ENCODE measurements around the gene STK39.

DNA sequence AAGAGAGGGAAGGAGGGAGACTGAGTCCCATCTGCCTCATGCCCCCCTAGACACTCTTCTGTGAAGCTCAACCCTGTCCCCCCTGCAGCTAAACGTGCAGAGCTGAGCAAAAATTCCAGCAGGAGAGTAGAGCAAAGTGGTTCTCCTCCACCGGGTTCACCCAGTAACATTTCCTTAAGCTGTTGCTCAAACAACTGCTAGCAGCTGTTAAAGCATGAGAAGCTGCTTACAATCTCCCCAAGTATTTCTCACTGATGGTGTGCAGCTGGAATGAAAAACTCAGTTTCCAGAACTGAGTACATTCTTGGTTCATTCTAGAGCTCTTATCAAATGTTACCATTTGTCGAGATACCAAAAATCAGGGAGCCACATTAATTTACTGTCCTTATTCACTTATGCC lies 92.3 kb downstream of the STK39 start:
- TF ChIP-seq POLR2A (conservative IDR thresholded peaks at IDR 0.05) = no peak
- TF ChIP-seq, protein P1, sequence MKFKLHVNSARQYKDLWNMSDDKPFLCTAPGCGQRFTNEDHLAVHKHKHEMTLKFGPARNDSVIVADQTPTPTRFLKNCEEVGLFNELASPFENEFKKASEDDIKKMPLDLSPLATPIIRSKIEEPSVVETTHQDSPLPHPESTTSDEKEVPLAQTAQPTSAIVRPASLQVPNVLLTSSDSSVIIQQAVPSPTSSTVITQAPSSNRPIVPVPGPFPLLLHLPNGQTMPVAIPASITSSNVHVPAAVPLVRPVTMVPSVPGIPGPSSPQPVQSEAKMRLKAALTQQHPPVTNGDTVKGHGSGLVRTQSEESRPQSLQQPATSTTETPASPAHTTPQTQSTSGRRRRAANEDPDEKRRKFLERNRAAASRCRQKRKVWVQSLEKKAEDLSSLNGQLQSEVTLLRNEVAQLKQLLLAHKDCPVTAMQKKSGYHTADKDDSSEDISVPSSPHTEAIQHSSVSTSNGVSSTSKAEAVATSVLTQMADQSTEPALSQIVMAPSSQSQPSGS (CRISPR knock-in tag; IDR thresholded peaks at IDR 0.05) = no peak
- TF ChIP-seq TAF1 (IDR thresholded peaks at IDR 0.05; ENCODE audit: control insufficient read depth, extremely low read depth, insufficient read depth, low read length, severe bottlenecking) = no peak
- no peak for TF ChIP-seq KLF1 (tag; IDR thresholded peaks at IDR 0.05)
- TF ChIP-seq, protein P2, sequence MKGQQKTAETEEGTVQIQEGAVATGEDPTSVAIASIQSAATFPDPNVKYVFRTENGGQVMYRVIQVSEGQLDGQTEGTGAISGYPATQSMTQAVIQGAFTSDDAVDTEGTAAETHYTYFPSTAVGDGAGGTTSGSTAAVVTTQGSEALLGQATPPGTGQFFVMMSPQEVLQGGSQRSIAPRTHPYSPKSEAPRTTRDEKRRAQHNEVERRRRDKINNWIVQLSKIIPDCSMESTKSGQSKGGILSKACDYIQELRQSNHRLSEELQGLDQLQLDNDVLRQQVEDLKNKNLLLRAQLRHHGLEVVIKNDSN (CRISPR knock-in tag; IDR thresholded peaks at IDR 0.05) = no peak
- TF ChIP-seq, protein P3, sequence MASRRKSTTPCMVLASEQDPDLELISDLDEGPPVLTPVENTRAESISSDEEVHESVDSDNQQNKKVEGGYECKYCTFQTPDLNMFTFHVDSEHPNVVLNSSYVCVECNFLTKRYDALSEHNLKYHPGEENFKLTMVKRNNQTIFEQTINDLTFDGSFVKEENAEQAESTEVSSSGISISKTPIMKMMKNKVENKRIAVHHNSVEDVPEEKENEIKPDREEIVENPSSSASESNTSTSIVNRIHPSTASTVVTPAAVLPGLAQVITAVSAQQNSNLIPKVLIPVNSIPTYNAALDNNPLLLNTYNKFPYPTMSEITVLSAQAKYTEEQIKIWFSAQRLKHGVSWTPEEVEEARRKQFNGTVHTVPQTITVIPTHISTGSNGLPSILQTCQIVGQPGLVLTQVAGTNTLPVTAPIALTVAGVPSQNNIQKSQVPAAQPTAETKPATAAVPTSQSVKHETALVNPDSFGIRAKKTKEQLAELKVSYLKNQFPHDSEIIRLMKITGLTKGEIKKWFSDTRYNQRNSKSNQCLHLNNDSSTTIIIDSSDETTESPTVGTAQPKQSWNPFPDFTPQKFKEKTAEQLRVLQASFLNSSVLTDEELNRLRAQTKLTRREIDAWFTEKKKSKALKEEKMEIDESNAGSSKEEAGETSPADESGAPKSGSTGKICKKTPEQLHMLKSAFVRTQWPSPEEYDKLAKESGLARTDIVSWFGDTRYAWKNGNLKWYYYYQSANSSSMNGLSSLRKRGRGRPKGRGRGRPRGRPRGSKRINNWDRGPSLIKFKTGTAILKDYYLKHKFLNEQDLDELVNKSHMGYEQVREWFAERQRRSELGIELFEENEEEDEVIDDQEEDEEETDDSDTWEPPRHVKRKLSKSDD (conservative IDR thresholded peaks at IDR 0.05; ENCODE audit: low read length) = no peak
- TF ChIP-seq, protein P4, sequence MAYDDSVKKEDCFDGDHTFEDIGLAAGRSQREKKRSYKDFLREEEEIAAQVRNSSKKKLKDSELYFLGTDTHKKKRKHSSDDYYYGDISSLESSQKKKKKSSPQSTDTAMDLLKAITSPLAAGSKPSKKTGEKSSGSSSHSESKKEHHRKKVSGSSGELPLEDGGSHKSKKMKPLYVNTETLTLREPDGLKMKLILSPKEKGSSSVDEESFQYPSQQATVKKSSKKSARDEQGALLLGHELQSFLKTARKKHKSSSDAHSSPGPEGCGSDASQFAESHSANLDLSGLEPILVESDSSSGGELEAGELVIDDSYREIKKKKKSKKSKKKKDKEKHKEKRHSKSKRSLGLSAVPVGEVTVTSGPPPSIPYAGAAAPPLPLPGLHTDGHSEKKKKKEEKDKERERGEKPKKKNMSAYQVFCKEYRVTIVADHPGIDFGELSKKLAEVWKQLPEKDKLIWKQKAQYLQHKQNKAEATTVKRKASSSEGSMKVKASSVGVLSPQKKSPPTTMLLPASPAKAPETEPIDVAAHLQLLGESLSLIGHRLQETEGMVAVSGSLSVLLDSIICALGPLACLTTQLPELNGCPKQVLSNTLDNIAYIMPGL (CRISPR knock-in tag; IDR thresholded peaks at IDR 0.05) = no peak
- TF ChIP-seq ZNF76 (CRISPR knock-in tag; IDR thresholded peaks at IDR 0.05; ENCODE audit: borderline replicate concordance) = no peak
- no peak for TF ChIP-seq FIP1L1 (IDR thresholded peaks at IDR 0.05; ENCODE audit: low read depth, low read length, poor library complexity, severe bottlenecking)
- TF ChIP-seq ELF2 (CRISPR knock-in tag; IDR thresholded peaks at IDR 0.05) = no peak
- TF ChIP-seq, protein P5, sequence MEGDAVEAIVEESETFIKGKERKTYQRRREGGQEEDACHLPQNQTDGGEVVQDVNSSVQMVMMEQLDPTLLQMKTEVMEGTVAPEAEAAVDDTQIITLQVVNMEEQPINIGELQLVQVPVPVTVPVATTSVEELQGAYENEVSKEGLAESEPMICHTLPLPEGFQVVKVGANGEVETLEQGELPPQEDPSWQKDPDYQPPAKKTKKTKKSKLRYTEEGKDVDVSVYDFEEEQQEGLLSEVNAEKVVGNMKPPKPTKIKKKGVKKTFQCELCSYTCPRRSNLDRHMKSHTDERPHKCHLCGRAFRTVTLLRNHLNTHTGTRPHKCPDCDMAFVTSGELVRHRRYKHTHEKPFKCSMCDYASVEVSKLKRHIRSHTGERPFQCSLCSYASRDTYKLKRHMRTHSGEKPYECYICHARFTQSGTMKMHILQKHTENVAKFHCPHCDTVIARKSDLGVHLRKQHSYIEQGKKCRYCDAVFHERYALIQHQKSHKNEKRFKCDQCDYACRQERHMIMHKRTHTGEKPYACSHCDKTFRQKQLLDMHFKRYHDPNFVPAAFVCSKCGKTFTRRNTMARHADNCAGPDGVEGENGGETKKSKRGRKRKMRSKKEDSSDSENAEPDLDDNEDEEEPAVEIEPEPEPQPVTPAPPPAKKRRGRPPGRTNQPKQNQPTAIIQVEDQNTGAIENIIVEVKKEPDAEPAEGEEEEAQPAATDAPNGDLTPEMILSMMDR (IDR thresholded peaks at IDR 0.05 in 2 of 3, conservative IDR thresholded peaks at IDR 0.05 in 1 of 3; ENCODE audit: insufficient read depth in 2 of 3, low read depth in 1 of 3, low read length in 3 of 3) = no peak
- TF ChIP-seq BACH1 (tag; IDR thresholded peaks at IDR 0.05) = no peak
- no peak for TF ChIP-seq MYNN (IDR thresholded peaks at IDR 0.05)
- TF ChIP-seq MYNN (CRISPR knock-in tag; IDR thresholded peaks at IDR 0.05) = no peak
- no peak for TF ChIP-seq SIN3A (IDR thresholded peaks at IDR 0.05; ENCODE audit: borderline replicate concordance in 2 of 2, control insufficient read depth in 1 of 2, low read depth in 2 of 2, low read length in 2 of 2)

Measured in K562 (cell line).